ENCODE data around the gene SPEF1.
"Not testable (repeated sequence)": the region's sequence is repeated elsewhere in the genome, so short reads cannot be mapped to it uniquely, and the experiment has no call there.

The SPEF1 gene, protein sequence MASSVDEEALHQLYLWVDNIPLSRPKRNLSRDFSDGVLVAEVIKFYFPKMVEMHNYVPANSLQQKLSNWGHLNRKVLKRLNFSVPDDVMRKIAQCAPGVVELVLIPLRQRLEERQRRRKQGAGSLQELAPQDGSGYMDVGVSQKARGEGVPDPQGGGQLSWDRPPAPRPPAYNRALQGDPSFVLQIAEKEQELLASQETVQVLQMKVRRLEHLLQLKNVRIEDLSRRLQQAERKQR

DNA sequence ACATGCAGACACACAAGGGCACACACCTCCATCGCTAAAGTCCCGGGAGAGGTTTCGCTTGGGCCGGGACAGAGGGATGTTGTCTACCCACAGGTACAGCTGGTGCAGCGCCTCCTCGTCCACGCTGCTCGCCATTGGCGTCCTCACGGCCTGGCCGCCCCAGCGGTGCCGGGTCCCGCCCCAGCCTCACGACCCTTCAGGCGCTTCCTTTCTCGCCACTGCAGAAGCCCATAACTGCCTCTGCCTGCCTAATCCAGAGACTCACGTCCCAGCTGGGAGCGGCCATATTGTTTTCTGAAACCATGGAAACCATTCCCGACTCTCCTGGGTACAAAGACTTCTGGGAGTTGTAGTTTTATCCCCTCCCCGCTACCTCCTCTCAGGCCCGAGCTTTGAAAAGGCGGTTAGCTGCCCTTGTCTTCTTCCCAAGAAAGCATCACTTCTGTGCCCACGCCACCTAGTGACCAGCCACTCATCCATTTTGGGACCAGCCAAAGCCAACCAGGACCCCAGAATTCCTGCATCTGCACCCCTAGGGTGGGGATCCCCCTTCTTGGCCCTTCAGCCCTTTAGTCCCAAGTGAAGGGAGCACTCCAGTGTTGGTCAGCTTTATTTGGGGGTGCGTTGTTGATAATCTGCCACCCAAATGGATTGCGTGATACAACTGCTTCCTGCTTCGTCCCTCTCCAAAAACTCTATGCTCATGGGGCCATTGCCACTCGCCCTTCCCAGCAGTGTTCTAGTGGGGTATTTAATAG, at the start of gene SPEF1:
Gene SPEF1, minus strand, starts transcription at position 296 of the 758 bp plus-strand sequence. Its CDS starts 161 bp downstream, at position 135.
- DNase-seq = peak; percentile 66

DNA sequence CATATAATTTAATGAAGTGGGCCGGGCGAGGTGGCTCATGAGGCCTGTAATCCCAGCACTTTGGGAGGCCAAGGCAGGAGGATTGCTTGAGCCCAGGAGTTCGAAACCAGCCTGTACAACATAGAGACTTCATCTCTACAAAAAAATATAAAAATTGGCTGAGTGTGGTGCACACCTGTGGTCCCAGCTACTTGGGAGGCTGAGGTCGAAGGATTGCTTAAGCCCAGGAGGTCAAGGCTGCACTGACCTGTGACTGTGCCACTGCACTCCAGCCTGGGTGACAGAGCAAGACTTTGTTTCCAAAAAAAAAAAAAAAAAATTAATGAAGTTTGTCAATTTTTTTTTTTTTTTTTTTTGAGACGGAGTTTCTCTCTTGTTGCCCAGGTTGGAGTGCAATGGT, 48.6 kb upstream of the SPEF1 start:
- not testable (repeated sequence) for DNase-seq

GRCh38 chr20:3828798-3829197, 47.5 kb upstream of the SPEF1 start:
- DNase-seq = no peak

GRCh38 chr20:3826420-3826819, 45.2 kb upstream of the SPEF1 start:
- DNase-seq = no peak

GRCh38 chr20:3825526-3825925, 44.3 kb upstream of the SPEF1 start:
- no peak for DNase-seq

GRCh38 chr20:3823881-3824280, 42.6 kb upstream of the SPEF1 start:
- no peak for DNase-seq

GRCh38 chr20:3821996-3822395, 40.7 kb upstream of the SPEF1 start:
- DNase-seq = no peak

- no peak for DNase-seq
Measured at GRCh38 chr20:3820901-3821727, 39.9 kb upstream of the SPEF1 start.

DNA sequence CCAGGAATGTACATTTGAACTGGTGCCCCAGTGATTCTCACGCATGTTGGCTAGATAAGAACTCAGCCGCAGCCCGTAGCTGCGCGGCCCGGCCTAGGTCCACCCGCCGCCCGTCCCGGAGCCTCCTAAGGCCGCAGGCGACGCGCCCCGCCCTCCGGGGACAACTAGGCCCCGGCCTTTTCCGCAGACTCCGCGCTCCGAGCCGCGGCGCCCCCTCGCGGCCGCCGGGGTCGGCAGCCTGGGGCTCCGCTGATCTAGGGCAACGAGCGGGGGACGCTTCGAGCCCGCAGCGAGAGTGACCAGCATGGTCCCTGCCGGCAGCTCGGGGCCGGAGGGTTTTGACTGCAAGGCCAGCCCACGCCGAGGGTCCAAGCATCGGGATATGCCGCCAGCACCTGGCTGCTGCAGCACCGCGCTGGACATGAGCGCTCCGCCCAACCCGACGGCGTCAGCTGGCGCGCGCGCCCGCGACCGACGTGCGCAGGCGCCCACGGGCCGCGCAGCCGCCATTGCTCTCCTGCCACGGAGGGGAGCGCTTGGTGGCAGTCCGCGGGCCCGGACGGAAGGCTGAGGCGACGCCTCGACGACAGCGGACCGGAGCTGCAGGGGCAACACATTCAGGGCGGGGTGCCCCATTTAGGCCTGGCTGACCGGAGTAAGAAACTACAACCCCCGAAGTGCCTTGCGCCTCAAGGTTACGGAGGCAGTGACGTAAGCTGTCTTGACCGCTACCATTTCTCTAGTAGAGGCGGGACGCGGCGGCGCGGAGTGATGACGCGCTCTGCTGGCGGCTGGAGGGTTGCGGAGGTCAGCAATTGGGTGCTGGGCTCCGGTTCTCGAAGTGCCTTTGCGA, 39.0 kb upstream of the SPEF1 start, which contains the start of gene AP5S1:
Gene AP5S1, plus strand, starts transcription at position 500 of the 853 bp plus-strand sequence. CDS start 1,571 bp downstream, outside the sequence.
- DNase-seq = peak; percentile 90

- DNase-seq = no peak
Measured at GRCh38 chr20:3819411-3820047, 38.3 kb upstream of the SPEF1 start.

GRCh38 chr20:3818155-3819151, 37.2 kb upstream of the SPEF1 start:
- DNase-seq = peak; percentile 14

- DNase-seq = no peak
Measured at GRCh38 chr20:3815703-3816315, 34.6 kb upstream of the SPEF1 start.

GRCh38 chr20:3814928-3815495, 33.8 kb upstream of the SPEF1 start:
- DNase-seq = no peak

DNA sequence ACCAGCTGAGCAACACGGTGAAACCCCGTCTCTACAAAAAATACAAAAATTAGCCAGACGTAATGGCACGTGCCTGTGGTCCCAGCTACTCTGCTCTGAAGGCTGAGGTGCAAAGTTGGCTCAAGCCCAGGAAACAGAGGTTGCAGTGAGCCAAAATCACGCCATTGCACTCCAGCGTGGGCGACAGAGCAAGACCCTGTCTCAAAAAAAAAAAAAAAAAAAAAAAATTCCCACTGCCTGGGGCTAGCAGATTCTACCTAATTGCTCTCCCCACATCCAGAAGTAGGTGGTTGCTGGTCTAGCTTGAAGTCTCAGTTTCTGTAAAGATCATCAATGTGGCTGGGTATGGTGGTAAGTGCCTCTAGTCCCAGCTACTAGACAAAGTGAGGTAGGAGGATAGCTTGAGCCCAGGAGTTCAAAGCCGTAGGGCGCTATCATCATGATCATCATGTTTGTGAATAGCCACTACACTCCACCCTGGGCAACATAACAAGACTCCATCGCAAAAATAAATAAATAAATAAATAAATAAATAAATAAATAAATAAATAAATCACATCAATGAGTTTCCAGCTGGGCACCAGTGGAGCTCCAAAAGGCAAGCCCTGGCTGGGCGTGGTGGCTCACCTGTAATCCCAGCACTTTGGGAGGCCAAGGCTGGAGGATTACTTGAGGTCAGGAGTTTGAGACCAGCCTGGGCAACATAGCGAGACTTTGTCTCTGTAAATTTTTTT, 32.8 kb upstream of the SPEF1 start:
- DNase-seq = no peak

- no peak for DNase-seq
Measured at GRCh38 chr20:3812975-3813847, 32.0 kb upstream of the SPEF1 start.

DNA sequence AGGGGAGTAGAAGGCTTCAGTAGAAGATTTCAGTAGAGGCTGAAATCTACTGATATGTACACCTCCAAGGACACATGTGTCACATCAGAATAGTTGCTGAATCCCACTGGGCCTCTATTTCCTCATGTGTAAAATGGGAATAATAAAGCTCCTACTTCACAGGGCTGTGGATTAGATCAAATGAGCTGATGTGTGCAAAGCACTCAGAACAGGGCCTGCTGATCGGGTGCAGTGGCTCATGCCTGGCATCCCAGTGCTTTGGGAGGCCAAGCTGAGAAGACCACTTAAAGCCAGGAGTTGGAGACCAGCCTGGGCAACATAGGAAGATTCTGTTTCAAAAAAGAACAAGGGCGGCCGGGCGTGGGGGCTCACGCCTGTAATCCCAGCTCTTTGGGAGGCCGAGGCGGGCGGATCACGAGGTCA, 31.0 kb upstream of the SPEF1 start:
- no peak for DNase-seq

- peak; percentile 93 for DNase-seq
Measured at GRCh38 chr20:3811467-3812258, 30.4 kb upstream of the SPEF1 start.

Data from DMS79 treated with DMSO at 0.1 percent for 48 hours (cell line).